T-cell (primary cell): ENCODE data around the gene SMC2. TPM values are rescaled to one million over a fixed set of nuclear protein-coding genes. Genes with fewer than 3 reads are reported as not detected.

Experiments used
- ATAC-seq, 4 experiments: fragments of 200-7000 bp in 3 of 4; fragments of 150-1000 bp in 1 of 4; cut with Tn5 transposase; replicated peaks in 1 of 4; 1 replicate in 3 of 4; 2 replicates in 1 of 4; pipeline ENCODE4 v1.10.0; 2021; ENCODE audit warnings: moderate library complexity in 3 of 4, mild to moderate bottlenecking in 2 of 4, moderate number of reproducible peaks in 1 of 4
- CTCF ChIA-PET, 2 donors: fragments of 300-600 bp; sonication (Branson Sonifier 250); formaldehyde crosslinking; loops; one replicate each; lab custom pipeline; 2022; ENCODE audit warnings: antibody characterized with exemption in 2 of 2; lab: Charles Lee
- POLR2A ChIA-PET, 2 donors: fragments of 300-600 bp; sonication (Branson Sonifier 250); formaldehyde crosslinking; loops; one replicate each; lab custom pipeline; 2022; ENCODE audit warnings: antibody characterized with exemption in 2 of 2; lab: Charles Lee
- DNase-seq, 35 experiments: peaks; one replicate each; pipeline versions ENCODE4 v3.0.0 to v3.0.0-alpha.2; 2013 to 2023
- H3K27ac ChIP-seq: one replicate; pipeline ENCODE4 v1.5.1; 2013; ENCODE audit warnings: low read length
- H3K27me3 ChIP-seq, 2 experiments: replicated peaks in 1 of 2; 1 replicate in 1 of 2; 2 replicates in 1 of 2; pipeline versions ENCODE4 v1.6.1 to v1.7.0; 2013; ENCODE audit warnings: low read length in 1 of 2, mixed read lengths in 1 of 2; ENCODE audit not compliant: control insufficient read depth in 2 of 2, insufficient read depth in 2 of 2; ENCODE audit errors: extremely low read depth in 1 of 2
- H3K36me3 ChIP-seq, 2 donors: 1 replicate in 1 of 2; 2 replicates in 1 of 2; pipeline versions ENCODE4 v1.6.1 to v1.7.0; 2013; ENCODE audit warnings: low read length in 1 of 2; ENCODE audit not compliant: control insufficient read depth in 2 of 2, insufficient read depth in 1 of 2; ENCODE audit errors: extremely low read depth in 1 of 2
- H3K4me1 ChIP-seq, 2 experiments: 1 replicate in 1 of 2; 2 replicates in 1 of 2; pipeline versions ENCODE4 v1.6.1 to v1.7.0; 2013; ENCODE audit warnings: low read length in 2 of 2, mixed read lengths in 1 of 2; ENCODE audit not compliant: insufficient read depth in 2 of 2, control insufficient read depth in 1 of 2; ENCODE audit errors: extremely low read depth in 1 of 2
- H3K4me3 ChIP-seq, 2 donors: 1 replicate in 1 of 2; 2 replicates in 1 of 2; pipeline versions ENCODE4 v1.5.1 to v1.7.0; 2013; ENCODE audit warnings: mild to moderate bottlenecking in 2 of 2, low read length in 1 of 2, moderate library complexity in 1 of 2; ENCODE audit not compliant: control insufficient read depth in 1 of 2; ENCODE audit errors: extremely low read depth in 1 of 2
- H3K9me3 ChIP-seq: 2 replicates; pipeline ENCODE4 v1.7.0; 2013
- H3K27ac Mint-ChIP-seq, 2 donors: one replicate each; pipeline ENCODE4 v1.8.0; 2020 to 2021; ENCODE audit warnings: mild to moderate bottlenecking in 2 of 2, mixed read lengths in 2 of 2
- H3K27me3 Mint-ChIP-seq, 2 donors: one replicate each; pipeline ENCODE4 v1.8.0; 2021 to 2022; ENCODE audit warnings: mixed read lengths in 2 of 2
- H3K36me3 Mint-ChIP-seq: one replicate; pipeline ENCODE4 v1.8.0; 2021; ENCODE audit warnings: mixed read lengths
- H3K4me1 Mint-ChIP-seq, 3 donors: one replicate each; pipeline ENCODE4 v1.8.0; 2020 to 2022; ENCODE audit warnings: mixed read lengths in 3 of 3, mild to moderate bottlenecking in 1 of 3
- H3K4me3 Mint-ChIP-seq, 3 donors: one replicate each; pipeline ENCODE4 v1.8.0; 2020 to 2022; ENCODE audit warnings: mild to moderate bottlenecking in 3 of 3, mixed read lengths in 3 of 3, moderate library complexity in 3 of 3
- H3K9me3 Mint-ChIP-seq, 3 donors: one replicate each; pipeline ENCODE4 v1.8.0; 2020 to 2022; ENCODE audit warnings: mixed read lengths in 3 of 3
- WGBS: methylation state at CpG from one replicate; pipeline ENCODE4 v1.1.5; 2013; ENCODE audit warnings: missing lambda C conversion rate; ENCODE audit not compliant: insufficient coverage; 5-methylcytosine and 5-hydroxymethylcytosine counted together
- total RNA-seq, 35 experiments: library from RNA in 6 of 35; stranded (reverse) in 6 of 35; fragments of 120-200 nt in 1 of 35; gene quantifications; one replicate each; pipeline versions ENCODE4 v1.2.1 to v1.2.4 and lab custom pipeline; 2013 to 2026

The SMC2 gene
- total RNA-seq (10 to 100 TPM in 2 of 5 donors, 1 to 10 TPM in 3; 5.2 to 12.6 (median 9.1) TPM), total RNA-seq (lab: John Stamatoyannopoulos, UW) (10.8 to 210 (median 26.0) reads per million in 29 experiments)
- total RNA-seq (2013): 10.4 TPM

GRCh38 chr9:104093647-104094533, at the start of gene SMC2:
Gene SMC2, plus strand, starts transcription at chr9:104094309. Its CDS starts 1,076 bp downstream, at chr9:104095385.
- ChIA-PET POLR2A (interaction anchor here (0.6 to 1.0 kb wide), 3 partner anchors 172 to 897 kb away, joined by 3 read pairs; partner anchors contain the start of gene NIPSNAP3A (in 1 of the 2)), CTCF (interaction anchor here (0.6 to 1.0 kb wide), 4 partner anchors 34 to 1788 kb away, joined by 3 to 5 read pairs (median 4); no protein-coding TSS in a partner anchor)
- Mint-ChIP-seq H3K4me1 (peaks cover 50 to 52% (median 51%) of the 10 kb centered on the region in 3 donors), H3K27ac (peak within 1 kb of the TSS; percentile 99 to 100), H3K4me3 (peak within 1 kb of the TSS; percentile 97 to 100 (median 100)), H3K36me3 (no peaks in the 10 kb centered on the region), H3K27me3 (peaks cover 0 to 2% of the 10 kb centered on the region in 2 donors), H3K9me3 (no peaks in the 10 kb centered on the region)
- H3K36me3 ChIP-seq: no peaks in the 10 kb centered on the region
- peak; percentile 86 to 96 (median 92) for DNase-seq
- peak within 1 kb of the TSS; percentile 93 for H3K27ac ChIP-seq
- under 1% methylated on average over 36 of the region's 58 CpGs for WGBS
- H3K9me3 ChIP-seq: no peaks in the 10 kb centered on the region
- H3K4me1 ChIP-seq: peaks cover 11 to 23% of the 10 kb centered on the region in 2 experiments
- H3K4me3 ChIP-seq: peak within 1 kb of the TSS; percentile 79 to 84
- no peaks in the 10 kb centered on the region for H3K27me3 ChIP-seq
- peak; percentile 94 to 99 (median 96) for ATAC-seq

GRCh38 chr9:104068546-104068945, 25.6 kb upstream of the SMC2 start:
- no CpG with 5 or more reads among the region's 1 CpG for WGBS
- CTCF ChIA-PET: no interaction called here
- Mint-ChIP-seq H3K36me3 (no peaks in the 10 kb centered on the region), H3K27ac (no peak overlapping the region), H3K27me3 (peaks cover 0 to 9% of the 10 kb centered on the region in 2 donors), H3K4me1 (no peaks in the 10 kb centered on the region), H3K4me3 (no peak overlapping the region), H3K9me3 (no peaks in the 10 kb centered on the region)
- Histone ChIP-seq H3K27ac (no peak overlapping the region), H3K27me3 (peaks cover 0 to 2% of the 10 kb centered on the region in 2 experiments), H3K9me3 (no peaks in the 10 kb centered on the region), H3K36me3 (no peaks in the 10 kb centered on the region), H3K4me3 (no peak overlapping the region), H3K4me1 (no peaks in the 10 kb centered on the region)
- no peak for ATAC-seq
- POLR2A ChIA-PET: no interaction called here
- no peak for DNase-seq

GRCh38 chr9:104069288-104069687, 24.8 kb upstream of the SMC2 start:
- no peaks in the 10 kb centered on the region for H3K4me1 Mint-ChIP-seq
- peaks cover 0 to 2% of the 10 kb centered on the region in 2 experiments for H3K27me3 ChIP-seq
- ChIA-PET POLR2A (no interaction called here), CTCF (no interaction called here)
- H3K27ac Mint-ChIP-seq: no peak overlapping the region
- H3K27ac ChIP-seq: no peak overlapping the region
- H3K36me3 ChIP-seq: no peaks in the 10 kb centered on the region
- H3K4me1 ChIP-seq: no peaks in the 10 kb centered on the region
- H3K9me3 Mint-ChIP-seq: no peaks in the 10 kb centered on the region
- ATAC-seq (no peak), DNase-seq (no peak)
- no peak overlapping the region for H3K4me3 Mint-ChIP-seq
- WGBS: no CpG with 5 or more reads among the region's 1 CpG
- no peaks in the 10 kb centered on the region for H3K36me3 Mint-ChIP-seq
- H3K4me3 ChIP-seq: no peak overlapping the region
- peaks cover 0 to 9% of the 10 kb centered on the region in 2 donors for H3K27me3 Mint-ChIP-seq
- no peaks in the 10 kb centered on the region for H3K9me3 ChIP-seq

- Mint-ChIP-seq H3K4me1 (no peaks in the 10 kb centered on the region), H3K36me3 (no peaks in the 10 kb centered on the region), H3K27me3 (peaks cover 10 to 18% of the 10 kb centered on the region in 2 donors), H3K27ac (no peak overlapping the region), H3K4me3 (no peak overlapping the region), H3K9me3 (no peaks in the 10 kb centered on the region)
- no peak overlapping the region for H3K4me3 ChIP-seq
- no peaks in the 10 kb centered on the region for H3K9me3 ChIP-seq
- no CpG with 5 or more reads among the region's 1 CpG for WGBS
- H3K4me1 ChIP-seq: no peaks in the 10 kb centered on the region
- peaks cover 0 to 2% of the 10 kb centered on the region in 2 experiments for H3K27me3 ChIP-seq
- no peak for ATAC-seq
- CTCF ChIA-PET: no interaction called here
- H3K27ac ChIP-seq: no peak overlapping the region
- no peaks in the 10 kb centered on the region for H3K36me3 ChIP-seq
- POLR2A ChIA-PET: no interaction called here
- no peak for DNase-seq
Observed at GRCh38 chr9:104071589-104071988, 22.5 kb upstream of the SMC2 start.

- no peak overlapping the region for H3K27ac ChIP-seq
- no peak overlapping the region for H3K27ac Mint-ChIP-seq
- POLR2A ChIA-PET: no interaction called here
- no peaks in the 10 kb centered on the region for H3K4me1 ChIP-seq
- H3K4me3 ChIP-seq: no peak overlapping the region
- H3K36me3 Mint-ChIP-seq: no peaks in the 10 kb centered on the region
- no peak for DNase-seq
- H3K9me3 Mint-ChIP-seq: no peaks in the 10 kb centered on the region
- H3K4me3 Mint-ChIP-seq: no peak overlapping the region
- whole genome bisulfite sequencing: 40% methylated on average over 2 of the region's 3 CpGs
- peaks cover 15 to 18% of the 10 kb centered on the region in 2 donors for H3K27me3 Mint-ChIP-seq
- no peaks in the 10 kb centered on the region for H3K36me3 ChIP-seq
- no peaks in the 10 kb centered on the region for H3K9me3 ChIP-seq
- no peak for ATAC-seq
- no peaks in the 10 kb centered on the region for H3K4me1 Mint-ChIP-seq
- peaks cover 2% of the 10 kb centered on the region in 2 experiments for H3K27me3 ChIP-seq
- CTCF ChIA-PET: no interaction called here
Observed at GRCh38 chr9:104073098-104073769, 20.9 kb upstream of the SMC2 start.

GRCh38 chr9:104073770-104074133, 20.4 kb upstream of the SMC2 start:
- Mint-ChIP-seq H3K27ac (no peak overlapping the region), H3K27me3 (peaks cover 15 to 18% of the 10 kb centered on the region in 2 donors), H3K36me3 (no peaks in the 10 kb centered on the region), H3K9me3 (no peaks in the 10 kb centered on the region), H3K4me1 (no peaks in the 10 kb centered on the region), H3K4me3 (no peak overlapping the region)
- Histone ChIP-seq H3K36me3 (no peaks in the 10 kb centered on the region), H3K9me3 (no peaks in the 10 kb centered on the region), H3K4me3 (no peak overlapping the region), H3K4me1 (no peaks in the 10 kb centered on the region), H3K27me3 (peaks cover 2% of the 10 kb centered on the region in 2 experiments), H3K27ac (no peak overlapping the region)
- ChIA-PET CTCF (no interaction called here), POLR2A (no interaction called here)
- ATAC-seq (no peak), DNase-seq (no peak)
- WGBS: 60% methylated on average over 1 of the region's 3 CpGs
